Right ventricle myocardium inferior (tissue), 1 donor: Measurements from ENCODE around the gene PCCA. TPM values are rescaled to one million over a fixed set of nuclear protein-coding genes. Genes with fewer than 3 reads are reported as not detected.
A peak's percentile ranks its signal among the peaks of the same experiment; 100 is the strongest.

Experiments
- ATAC-seq: fragments of 200-7000 bp; cut with Tn5 transposase; one replicate; pipeline ENCODE4 v1.9.1; 2020; ENCODE audit warnings: mild to moderate bottlenecking, moderate library complexity
- DNase-seq: peaks from one replicate; pipeline ENCODE4 v3.0.0; 2021; ENCODE audit errors: missing footprints
- intact Hi-C: fragments of 100-400 bp; cut with DNase I; formaldehyde crosslinking; loops from one replicate; pipeline ENCODE4 v1.11.0; 2022
- total RNA-seq: library from RNA; stranded (reverse); fragmentation: NEBNext Ultra II Directional; extraction: Animal tissue kit (Norgen Biotek cat#: 25700); gene quantifications from one replicate; pipeline ENCODE4 v1.2.1, GENCODE V29; 2021
- donor health status: DM: no; HTN: yes; CAD: no; lungs with severe emphysema.

Gene PCCA
- total RNA-seq, 1 donor from 2014 or later, result 64.0 TPM

DNA sequence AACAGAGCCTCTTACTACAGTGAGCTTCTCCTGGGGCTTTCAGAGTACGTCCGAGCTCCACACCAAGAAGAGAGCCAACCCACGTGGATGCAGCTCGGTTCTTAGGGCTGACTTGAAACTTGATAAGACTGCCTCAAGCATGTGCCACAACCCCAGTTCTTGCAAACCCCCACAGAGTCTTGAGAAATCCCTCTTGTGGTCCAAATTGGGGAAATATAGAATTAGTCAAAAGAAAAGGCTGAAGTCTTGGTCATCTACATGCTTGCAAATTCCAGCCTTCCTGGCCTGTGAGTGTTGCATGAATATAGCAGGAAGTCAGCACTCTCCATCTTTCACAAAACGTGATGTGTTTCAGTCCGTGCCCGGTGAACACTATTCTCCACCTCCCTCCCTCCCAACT is 404.5 kb downstream of the PCCA start:
- ATAC-seq (no peak), DNase-seq (no peak)
- intact Hi-C loops, result no loop called here

DNA sequence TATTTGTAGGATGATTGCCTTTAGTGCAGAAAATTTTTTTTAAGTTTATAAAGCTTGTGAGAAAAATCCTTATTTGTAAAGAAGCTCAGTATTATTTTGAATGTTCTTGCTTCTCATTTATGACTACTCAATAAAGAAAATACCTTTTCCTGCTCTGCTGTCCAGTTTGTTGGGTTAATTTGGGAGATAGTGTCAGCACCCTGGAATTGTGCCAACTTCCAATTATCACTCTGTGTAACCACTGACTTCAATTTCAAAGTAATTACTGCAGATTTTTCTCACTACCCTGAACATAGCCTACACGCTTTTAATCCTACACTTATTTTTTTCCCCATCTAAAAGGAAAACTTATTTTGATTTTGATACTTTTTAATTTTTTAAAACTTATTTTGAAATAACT is 406.6 kb downstream of the PCCA start:
- DNase-seq, result no peak
- no peak for ATAC-seq
- intact Hi-C loops, result no loop called here

DNA sequence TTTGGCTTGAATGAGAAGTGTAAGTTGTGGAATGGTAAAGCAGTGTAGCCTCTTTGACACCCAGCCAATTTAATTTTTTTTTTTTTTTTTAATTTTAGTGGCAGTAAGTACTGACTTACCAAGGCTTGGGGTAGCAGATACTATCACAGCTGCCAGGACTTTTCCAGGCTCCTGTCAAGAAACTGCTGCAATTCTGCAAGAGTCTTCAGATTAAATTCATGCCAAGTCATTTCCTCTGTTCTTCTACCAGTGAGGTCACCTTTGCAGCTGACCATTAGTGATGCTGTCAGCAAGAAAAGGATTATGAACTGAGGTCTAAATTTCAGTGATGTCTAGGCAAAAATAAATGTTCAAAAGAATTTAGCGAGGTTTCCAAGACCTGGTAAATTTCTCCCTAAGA is 408.5 kb downstream of the PCCA start:
- intact Hi-C loops, result no loop called here
- DNase-seq (no peak), ATAC-seq (no peak)

DNA sequence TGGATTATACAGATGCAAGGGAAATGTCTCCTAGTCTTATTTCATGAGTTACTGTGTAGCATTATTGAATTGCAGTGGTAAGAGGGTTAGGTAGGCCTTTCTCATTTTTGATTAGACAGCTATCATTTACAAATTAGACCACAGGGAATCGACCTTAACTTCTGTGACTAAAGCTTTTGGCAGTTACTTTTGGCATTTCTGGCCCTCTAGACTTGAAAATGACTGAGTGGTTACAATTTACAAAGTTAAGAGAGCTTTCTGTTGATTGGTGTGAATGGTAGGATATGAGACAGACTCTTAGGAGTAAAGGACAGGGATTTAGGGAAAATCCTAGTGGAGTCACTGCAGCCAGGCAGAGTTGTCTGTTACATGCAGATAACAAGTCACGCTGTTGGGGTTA is 413.6 kb downstream of the PCCA start:
- no peak for ATAC-seq
- DNase-seq, result no peak
- intact Hi-C loops, result no loop called here

DNA sequence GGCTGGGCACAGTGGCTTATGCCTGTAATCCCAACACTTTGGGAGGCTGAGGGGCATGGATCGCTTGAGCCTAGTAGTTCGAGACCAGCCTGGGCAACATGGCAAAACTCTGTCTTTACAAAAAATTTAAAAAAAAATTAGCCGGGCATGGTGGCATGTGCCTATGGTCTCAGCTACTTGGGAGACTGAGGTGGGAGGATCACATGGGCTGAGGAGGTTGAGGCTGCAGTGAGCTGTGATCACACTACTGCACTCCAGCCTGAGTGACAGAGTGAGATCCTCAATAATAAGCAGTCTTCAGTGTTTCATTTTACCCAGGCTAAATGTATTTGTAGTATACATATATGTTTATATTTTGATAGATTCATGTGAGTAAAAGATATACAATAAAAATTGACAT is 414.7 kb downstream of the PCCA start:
- intact Hi-C loops, result no loop called here
- DNase-seq, result no peak
- ATAC-seq, result no peak

DNA sequence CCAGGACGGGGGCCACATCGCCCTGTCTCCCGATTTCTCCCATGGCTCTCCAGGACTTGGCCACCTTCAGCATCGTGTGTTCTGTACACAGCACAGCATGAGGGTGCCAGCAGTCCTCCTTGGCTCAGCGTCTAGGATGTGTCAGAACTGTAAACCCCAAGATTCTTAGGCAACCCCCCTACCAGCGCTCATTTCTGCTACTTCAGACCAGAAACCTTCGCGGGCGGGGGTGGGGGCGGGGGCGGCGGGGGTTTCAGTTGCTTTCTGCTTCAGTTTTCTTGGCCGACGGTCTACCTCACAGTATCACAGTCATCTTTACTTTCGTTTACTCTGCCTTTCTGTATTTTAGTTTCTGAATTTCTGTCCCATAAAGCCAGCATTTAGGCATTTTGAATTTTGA is 417.3 kb downstream of the PCCA start:
- intact Hi-C loops, result no loop called here
- no peak for DNase-seq

DNA sequence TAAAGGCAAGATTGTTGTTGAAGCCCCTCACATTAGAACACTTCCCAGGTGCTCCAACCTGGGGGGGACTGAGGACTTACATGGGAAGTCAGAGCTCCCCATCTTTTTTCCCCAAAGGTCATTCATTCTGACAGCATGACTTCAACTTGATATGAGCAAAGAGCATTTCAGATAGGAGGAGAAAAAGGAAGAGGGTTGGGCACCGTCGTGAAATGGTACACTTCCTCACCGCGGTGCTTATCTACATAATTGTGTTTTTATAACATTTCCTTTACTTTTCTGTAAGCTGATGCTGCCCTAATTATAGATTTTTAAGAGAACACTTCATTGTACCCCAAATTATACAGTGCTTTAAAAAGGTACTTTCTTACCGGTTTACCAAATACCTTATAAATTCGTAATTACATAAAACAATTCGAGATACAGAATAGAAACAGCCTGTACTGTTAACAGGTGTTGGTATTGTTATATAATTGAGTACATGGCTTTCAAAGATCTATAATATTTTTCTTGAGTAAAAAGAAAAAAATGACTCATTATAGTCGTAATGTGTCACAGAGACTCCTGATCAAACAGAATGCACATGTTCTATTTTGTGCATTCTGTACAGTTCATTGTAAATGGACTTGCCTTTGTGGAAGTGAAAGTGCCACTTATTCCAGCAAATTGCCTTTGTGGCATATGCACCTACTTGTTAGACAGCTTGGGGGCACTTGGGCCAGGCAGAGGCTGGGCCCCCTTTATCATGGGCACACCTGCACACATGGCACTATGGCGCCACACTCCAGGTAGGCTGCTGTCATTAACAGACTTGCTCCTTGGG is 417.9 kb downstream of the PCCA start:
- no peak for ATAC-seq
- intact Hi-C loops, result no loop called here
- no peak for DNase-seq

More for the DNA sequence above, 417.3 kb downstream of the PCCA start:
- no peak for ATAC-seq

DNA sequence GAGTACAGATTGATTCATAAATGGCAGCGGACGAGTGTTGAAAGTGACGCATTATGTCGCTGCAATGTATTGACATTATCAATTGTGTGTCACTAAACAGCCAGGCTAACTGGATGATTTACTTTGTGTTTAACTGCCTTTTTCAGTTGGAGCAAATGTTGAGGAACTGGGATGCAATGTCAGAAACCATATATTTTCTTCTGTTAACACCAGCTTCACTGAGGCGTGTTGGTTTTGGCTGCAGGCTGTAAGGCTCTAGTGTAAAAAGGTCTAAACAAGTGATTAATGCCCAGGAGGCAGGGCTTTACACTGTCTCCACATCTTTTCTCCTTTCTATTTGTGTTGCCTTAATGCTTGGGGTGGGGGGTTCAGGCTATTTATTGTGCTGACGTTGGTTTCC is 419.6 kb downstream of the PCCA start:
- intact Hi-C loops, result no loop called here
- ATAC-seq, result no peak
- no peak for DNase-seq

DNA sequence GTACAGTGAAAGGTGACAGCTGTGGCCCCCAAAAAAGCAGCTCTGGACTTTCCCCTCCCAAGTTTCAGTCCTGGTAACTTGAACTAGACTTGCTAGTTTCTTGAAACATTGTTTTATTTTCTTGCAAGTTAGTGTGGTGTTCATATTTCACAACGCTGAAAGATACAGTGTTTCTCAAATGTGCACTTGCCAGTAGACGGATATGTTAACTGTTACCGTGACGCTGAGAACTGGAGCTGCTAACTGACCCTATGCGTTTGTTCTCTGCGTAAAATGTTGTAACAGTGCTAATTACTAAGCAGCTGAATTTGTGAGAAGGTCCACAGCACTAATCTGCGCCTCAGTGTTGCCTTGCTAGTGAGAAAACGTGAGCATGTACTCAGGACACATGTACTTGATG is 420.1 kb downstream of the PCCA start:
- DNase-seq (no peak), ATAC-seq (no peak)
- intact Hi-C loops, result no loop called here

DNA sequence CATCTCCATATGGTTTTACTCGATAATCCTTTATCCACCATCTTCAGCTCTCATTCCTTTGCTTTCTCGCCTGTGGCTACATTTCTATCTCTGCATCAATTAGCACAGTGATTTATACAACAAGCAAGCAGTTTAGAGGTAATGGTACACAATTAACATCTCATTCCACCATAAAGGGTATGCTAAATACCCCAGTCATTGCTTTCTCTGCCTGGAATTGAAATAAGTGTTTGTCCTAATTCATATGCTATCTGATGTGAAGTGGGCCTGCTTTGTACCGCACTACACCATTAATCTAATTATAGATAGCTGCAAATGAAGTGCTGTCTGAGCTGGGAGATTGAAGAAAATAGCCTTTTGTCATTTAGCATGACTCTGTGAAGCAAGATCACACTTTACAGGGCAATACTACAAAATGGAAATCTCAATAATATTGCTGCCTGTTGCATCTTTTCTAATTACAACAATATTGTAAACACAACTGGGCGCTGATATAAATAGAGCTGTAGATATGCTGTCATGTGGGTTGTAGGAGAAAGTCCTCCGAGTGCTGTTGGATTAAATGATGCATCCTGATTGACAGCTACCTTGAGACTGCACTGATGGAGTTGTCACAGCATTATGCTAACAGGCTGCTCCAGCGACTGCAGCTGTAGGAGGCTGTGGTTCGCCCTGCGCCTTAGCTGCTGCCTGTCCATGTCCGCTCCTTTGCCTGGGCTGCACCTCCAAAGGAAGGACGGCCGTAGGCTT is 421.5 kb downstream of the PCCA start:
- no peak for ATAC-seq
- intact Hi-C loops, result loop anchor here (10.0 kb wide), 1 partner anchor 276 kb away; no protein-coding TSS in a partner anchor
- DNase-seq, result no peak

DNA sequence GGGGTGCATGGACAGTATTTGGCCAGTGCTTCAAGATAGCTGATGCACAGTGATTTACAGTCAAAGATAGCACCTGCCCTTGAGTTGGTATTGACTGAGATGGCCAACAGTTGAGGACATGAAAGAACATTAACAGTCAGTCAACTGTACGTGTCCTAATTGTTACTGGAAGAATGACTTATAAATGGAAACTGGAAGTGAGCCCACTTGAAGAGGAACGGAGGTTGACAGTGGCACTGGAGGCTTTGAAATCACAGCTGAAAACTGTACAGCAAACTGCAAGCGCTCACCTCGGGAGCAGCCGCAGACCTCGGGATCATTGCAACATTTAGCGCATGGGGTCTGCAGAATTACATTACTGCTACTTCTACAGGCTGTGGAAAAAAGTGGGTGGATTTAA is 422.6 kb downstream of the PCCA start:
- intact Hi-C loops, result loop anchor here (10.0 kb wide), 1 partner anchor 277 kb away; no protein-coding TSS in a partner anchor
- DNase-seq, result no peak
- no peak for ATAC-seq

DNA sequence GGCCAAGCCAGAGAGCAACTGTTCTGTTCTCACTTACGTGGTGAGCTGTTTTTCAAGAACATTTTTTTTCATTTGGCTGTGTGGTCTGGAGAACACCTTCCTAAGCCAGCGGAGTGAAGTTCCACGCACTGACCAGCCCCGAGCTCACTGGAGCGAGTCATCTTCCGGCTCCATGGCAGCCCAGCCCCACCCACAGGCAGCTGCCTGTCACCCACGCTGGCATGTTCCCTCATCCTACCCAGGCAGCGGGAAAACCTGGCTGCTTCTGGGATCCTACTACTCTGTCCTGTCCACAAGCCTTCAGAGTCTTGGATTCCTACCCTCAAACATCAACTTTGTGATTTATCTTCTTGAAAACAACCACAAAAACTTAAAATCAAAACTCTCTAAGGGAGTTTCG is 423.5 kb downstream of the PCCA start:
- no peak for DNase-seq
- intact Hi-C loops, result loop anchor here (10.0 kb wide), 1 partner anchor 278 kb away; no protein-coding TSS in a partner anchor
- no peak for ATAC-seq

DNA sequence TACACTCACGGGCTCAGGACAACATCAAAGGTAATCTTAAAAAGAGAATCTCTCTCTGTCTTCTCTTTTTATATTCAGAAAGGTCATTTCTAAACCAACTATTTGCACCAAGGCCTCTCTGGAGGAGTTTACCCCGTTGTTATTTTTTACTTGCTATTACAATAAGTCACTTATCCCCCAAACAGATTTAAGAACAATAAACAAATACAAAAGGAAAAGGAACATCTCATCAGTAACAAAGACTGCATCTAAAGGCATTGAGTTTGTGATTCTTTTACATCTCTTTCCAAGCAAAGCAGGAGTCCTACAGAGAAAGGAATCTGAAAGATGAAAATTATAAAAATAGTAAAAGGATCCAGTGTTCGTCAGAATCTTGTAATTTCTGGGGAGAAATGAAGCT is 424.3 kb downstream of the PCCA start:
- intact Hi-C loops, result loop anchor here (10.0 kb wide), 1 partner anchor 278 kb away; no protein-coding TSS in a partner anchor
- ATAC-seq (no peak), DNase-seq (no peak)

DNA sequence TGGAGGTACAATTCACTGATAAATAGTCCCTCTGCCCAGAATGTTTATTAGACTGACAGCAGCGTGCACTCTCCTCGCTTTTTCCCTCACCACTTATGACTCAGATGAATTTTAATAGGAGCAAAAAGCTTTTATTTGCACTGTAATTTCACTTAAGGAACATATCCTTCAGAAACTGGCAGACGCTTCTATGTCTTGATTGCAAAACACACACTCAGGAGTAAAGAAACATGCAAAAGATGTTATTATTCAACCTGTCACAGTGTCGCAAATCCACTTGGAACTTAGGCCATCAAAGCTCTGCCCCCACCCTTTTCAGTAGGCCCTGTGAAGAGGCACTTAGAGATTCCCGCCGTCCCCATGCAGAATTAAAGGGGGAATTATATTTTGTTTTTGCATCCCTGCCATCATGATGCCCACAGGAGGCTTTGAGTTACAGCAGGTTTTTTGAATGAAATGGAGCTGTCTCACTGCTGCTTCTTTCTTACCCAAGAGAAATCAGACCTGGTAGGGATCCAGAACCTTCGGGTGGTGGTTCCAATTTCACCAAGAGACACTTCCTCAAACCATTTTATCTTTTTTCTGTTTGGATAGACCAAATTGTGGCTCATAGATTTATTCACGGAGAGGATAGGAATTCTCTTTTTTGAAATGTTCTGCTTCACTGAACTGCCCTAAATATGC is 425.2 kb downstream of the PCCA start:
- peak; percentile 75 for ATAC-seq
- intact Hi-C loops, result loop anchor here (2.0 to 10.0 kb wide), 2 partner anchors 279 to 857 kb away; no protein-coding TSS in a partner anchor
- no peak for DNase-seq

DNA sequence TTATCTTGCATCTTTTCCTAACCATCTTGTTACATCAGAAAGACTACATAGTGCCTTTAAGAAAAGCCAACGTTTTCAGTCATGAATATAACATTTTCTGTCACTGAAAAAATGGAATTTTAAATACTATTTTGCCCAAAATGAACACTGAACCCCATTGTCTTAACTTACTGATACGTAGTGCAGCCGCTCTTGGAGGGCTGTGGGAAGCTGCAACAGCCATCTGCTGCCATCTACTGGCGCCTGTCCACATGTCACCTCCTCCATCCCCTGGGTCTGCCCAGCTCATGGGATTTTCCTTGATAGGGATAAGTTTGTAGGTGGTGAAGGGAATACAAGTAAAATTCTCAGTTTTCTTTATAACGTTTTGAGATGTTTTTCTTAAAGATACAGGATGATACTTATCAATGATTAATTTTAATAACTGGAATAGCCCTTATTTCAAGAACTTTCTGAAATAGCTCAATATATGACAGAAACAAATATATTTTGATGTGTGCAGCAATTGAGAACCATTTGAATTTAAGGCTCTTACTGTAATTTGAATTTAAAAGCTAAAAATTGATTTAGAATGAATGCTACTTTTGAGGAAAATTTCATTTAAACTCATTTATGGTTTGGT is 426.0 kb downstream of the PCCA start:
- intact Hi-C loops, result loop anchor here (2.0 to 10.0 kb wide), 3 partner anchors 280 to 858 kb away; no protein-coding TSS in a partner anchor
- peak; percentile 80 for DNase-seq
- peak; percentile 91 for ATAC-seq

DNA sequence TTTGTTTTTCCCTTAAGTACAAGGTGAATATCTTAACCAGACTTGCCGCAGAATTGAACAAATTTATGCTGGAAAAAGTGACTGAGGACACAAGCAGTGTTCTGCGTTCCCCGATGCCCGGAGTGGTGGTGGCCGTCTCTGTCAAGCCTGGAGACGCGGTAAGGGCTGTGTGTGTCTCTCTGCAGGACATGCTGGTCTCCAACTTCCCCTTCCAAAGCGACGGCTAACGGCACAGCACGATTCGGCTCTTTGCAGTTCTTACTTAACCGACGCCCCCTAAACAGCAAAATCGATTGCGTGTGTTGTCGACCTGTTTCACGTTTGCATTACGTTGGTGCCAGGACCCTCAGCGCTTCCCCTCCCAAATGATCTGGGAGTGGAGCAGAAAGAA is 426.5 kb downstream of the PCCA start:
- ATAC-seq (no peak), DNase-seq (no peak)
- intact Hi-C loops, result loop anchor here (2.0 to 10.0 kb wide), 3 partner anchors 281 to 859 kb away; no protein-coding TSS in a partner anchor

DNA sequence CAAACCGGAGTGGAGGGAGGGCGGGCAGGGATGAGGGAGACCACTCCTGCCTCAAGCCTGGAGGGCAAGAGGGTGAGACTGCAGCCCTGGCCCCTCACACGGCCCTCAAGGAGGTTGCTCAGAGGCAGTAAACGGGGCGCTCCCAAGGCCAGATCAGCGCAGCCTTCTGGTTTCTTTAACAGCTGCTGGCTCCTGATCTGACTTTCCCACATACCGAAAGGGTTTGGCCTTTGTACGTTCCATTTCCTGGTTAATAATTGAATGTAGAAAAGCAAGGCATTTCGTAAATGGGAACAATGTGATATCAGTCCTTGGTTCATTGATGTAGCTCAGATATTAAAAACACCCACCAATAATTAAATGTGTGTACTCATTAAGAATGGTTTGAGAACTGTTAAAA is 428.2 kb downstream of the PCCA start:
- ATAC-seq, result no peak
- intact Hi-C loops, result loop anchor here (5.0 to 10.0 kb wide), 2 partner anchors 282 to 600 kb away; no protein-coding TSS in a partner anchor
- no peak for DNase-seq

DNA sequence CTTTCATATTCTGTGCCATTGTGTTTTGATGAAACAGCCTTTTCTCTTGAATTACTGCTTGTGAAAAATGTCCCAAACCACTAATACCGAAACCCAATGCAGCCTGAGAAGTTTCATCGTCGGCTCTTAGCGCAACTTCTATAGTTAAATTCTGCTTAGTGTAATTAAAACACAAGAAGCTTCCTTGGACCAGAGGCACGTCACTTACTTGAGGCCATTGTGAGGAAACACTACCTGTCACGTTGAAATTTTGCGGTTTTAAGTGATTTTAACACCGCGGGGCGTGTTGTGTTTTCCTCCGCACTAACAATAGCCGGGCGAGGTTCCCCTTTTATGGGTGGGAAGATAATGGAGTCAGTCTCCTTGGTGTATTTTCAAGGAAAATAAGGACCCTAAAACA is 428.8 kb downstream of the PCCA start:
- intact Hi-C loops, result loop anchor here (5.0 to 10.0 kb wide), 2 partner anchors 283 to 600 kb away; no protein-coding TSS in a partner anchor
- DNase-seq, result no peak
- no peak for ATAC-seq
